SK-N-MC (cell line): ENCODE results near the gene MEDAG.

ENCODE experiments used
- DNase-seq: peaks from one replicate; pipeline ENCODE4 v3.0.0-alpha.2; 2011; ENCODE audit warnings: low read depth, low spot score
- H3K27ac ChIP-seq: fragments of 200-600 bp; sonication (generic); 2 replicates; pipeline ENCODE4 v1.5.1; 2016; ENCODE audit warnings: mixed run types
- H3K36me3 ChIP-seq: fragments of 200-600 bp; sonication (generic); 2 replicates; pipeline ENCODE4 v1.6.1; 2017; ENCODE audit warnings: antibody characterized with exemption, low read length, mixed read lengths; ENCODE audit not compliant: insufficient read depth
- H3K4me3 ChIP-seq: fragments of 200-600 bp; sonication (generic); 2 replicates; pipeline ENCODE4 v1.5.1; 2016
- H3K9ac ChIP-seq: fragments of 200-600 bp; sonication (generic); 2 replicates; pipeline ENCODE4 v1.8.0; 2017; ENCODE audit warnings: mixed run types, mixed read lengths; ENCODE audit not compliant: insufficient read length
- H3K9me3 ChIP-seq: fragments of 200-600 bp; sonication (generic); 2 replicates; pipeline ENCODE4 v1.6.1; 2017; ENCODE audit warnings: low read depth, mild to moderate bottlenecking, antibody characterized with exemption, low read length, moderate library complexity, mixed read lengths
- EZH2 ChIP-seq: fragments of 200-600 bp; sonication (generic); IDR thresholded peaks from one replicate; pipeline ENCODE4 v1.6.1; 2017; ENCODE audit warnings: antibody characterized with exemption
- FOXP2 ChIP-seq: optimal IDR thresholded peaks from 2 replicates; pipeline ENCODE3; 2011; ENCODE audit warnings: mild to moderate bottlenecking, moderate library complexity; ENCODE audit not compliant: insufficient read depth; ENCODE audit errors: extremely low read length, control extremely low read depth
- POLR2AphosphoS5 ChIP-seq: IDR thresholded peaks from 2 replicates; pipeline ENCODE4 v1.6.1; 2012; ENCODE audit warnings: mild to moderate bottlenecking, low read depth, low read length, borderline replicate concordance

Gene MEDAG

DNA sequence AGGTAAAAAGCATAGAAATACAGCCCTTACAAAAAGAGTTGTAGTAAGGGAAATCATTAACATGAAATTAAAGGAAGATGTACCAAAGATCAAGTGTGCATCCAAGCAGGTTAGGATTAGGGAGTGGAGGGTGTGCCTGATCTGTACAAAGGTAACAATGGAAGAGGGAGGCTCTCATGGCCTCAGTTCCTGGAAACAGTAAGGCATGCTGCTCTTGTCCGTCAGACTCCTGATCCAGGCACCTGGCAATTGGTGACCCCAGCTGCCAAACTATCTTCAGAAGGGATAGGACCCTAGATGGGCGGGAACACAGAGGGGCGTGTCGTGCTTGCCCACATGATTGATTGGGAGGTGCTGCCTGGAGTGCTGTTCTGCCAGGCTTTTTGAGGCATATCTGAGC, 30.9 kb downstream of the MEDAG start:
- Histone ChIP-seq H3K9ac (no peak overlapping the region), H3K36me3 (no peaks in the 10 kb centered on the region), H3K27ac (no peak overlapping the region), H3K9me3 (no peaks in the 10 kb centered on the region), H3K4me3 (no peak overlapping the region)
- TF ChIP-seq FOXP2 = no peak
- TF ChIP-seq EZH2 = no peak
- no peak for TF ChIP-seq POLR2AphosphoS5
- DNase-seq = no peak

DNA sequence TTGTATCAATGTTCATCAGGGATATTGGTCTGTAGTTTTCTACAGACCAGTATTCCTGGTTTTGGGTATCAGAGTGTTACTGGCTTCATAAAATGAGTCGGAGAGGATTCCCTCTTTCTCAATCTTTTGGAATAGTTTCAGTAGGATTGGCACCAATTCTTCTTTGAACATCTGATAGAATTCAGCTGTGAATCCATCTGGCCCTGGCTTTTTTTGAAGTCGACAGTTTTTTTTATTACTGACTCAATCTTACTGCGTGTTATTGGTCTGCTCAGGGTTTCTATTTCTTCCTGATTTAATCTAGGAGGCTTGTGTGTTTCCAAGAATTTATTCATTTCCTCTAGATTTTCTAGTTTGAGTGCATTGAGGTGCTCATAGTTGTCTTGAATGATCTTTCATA, 37.8 kb downstream of the MEDAG start:
- no peaks in the 10 kb centered on the region for H3K9me3 ChIP-seq
- H3K27ac ChIP-seq = no peak overlapping the region
- no peaks in the 10 kb centered on the region for H3K36me3 ChIP-seq
- no peak overlapping the region for H3K4me3 ChIP-seq
- no peak overlapping the region for H3K9ac ChIP-seq
- DNase-seq = no peak
- TF ChIP-seq EZH2 = no peak
- no peak for TF ChIP-seq FOXP2
- no peak for TF ChIP-seq POLR2AphosphoS5

DNA sequence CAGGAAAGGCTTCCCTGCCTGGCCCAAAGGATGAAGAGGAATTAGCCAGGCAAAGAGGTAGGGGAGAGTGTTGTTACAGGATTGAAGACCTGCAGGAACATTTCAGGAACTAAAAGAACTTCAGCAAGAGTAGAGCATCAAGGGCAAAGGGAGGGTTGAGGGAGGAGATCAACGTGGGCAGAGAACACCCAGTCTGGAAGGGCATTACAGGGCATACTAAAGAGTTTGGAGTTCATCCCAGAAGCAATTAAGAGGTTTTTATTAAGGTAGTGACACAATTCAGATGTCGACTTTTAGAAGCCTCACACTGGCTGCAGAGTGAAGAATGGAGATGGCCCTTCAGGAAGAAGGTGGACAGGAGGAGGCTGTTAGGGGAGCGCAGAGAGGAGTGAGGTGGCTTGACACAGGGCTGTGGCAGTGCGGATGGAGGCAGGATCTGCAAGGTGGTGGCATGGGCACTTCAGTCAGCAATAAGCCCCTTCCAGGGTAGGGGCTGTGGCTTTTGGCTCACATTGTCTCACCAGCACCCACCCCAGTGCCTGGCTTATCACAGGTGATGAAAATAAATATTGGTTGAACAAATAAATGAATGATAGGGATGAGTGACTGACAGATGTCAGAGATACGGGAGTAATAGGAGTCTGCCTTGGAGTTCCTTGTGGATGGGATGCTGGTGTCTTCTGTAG, 51.3 kb downstream of the MEDAG start:
- Histone ChIP-seq H3K9me3 (no peaks in the 10 kb centered on the region; the same call in 1 of the 2 replicates), H3K27ac (no peak overlapping the region), H3K9ac (no peak overlapping the region), H3K4me3 (no peak overlapping the region), H3K36me3 (no peaks in the 10 kb centered on the region)
- no peak for DNase-seq
- TF ChIP-seq EZH2 = no peak
- TF ChIP-seq FOXP2 = no peak
- TF ChIP-seq POLR2AphosphoS5 = no peak

DNA sequence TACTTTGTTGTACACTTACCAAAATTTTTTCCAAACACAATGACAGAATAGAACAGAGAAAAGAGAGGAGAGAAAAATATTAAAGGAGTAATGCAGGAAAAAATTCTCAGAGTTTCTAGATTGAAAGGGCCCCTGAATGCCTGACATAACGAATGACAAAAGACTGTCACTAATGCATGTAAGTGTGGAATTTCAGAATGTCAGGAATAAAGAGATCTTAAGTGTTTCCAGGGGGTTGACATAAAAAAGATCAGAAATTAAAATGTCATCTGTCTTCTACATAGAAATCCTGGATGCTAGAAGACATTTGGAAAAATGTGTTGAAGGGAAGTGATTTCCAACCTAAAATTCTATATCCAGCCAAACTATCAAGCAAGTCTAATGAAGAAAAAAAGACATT, 53.6 kb downstream of the MEDAG start:
- H3K9me3 ChIP-seq = no peaks in the 10 kb centered on the region; the same call in 1 of the 2 replicates
- no peak overlapping the region for H3K9ac ChIP-seq
- no peak for DNase-seq
- H3K4me3 ChIP-seq = no peak overlapping the region
- TF ChIP-seq FOXP2 (no peak), EZH2 (no peak), POLR2AphosphoS5 (no peak)
- H3K36me3 ChIP-seq = no peaks in the 10 kb centered on the region
- no peak overlapping the region for H3K27ac ChIP-seq

DNA sequence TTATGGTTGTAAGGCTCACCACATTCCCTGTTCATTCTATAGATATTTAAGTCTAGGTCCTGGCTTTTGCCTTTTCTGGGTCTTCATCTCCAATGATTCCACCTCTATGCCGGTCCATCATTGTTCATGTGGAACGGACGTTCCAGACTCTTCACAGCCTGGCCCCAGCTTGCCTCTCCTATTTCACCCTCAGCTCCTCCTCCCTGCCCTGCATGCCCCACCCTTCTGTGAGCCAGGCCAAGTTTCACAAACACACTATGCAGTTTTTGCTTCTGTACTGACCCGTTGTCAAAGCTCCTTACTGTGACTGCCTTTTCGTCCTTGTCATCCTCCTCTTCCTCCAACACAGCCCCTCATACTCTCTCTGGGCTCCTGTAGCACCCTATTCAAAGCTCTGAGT, 57.7 kb downstream of the MEDAG start:
- DNase-seq = no peak
- no peaks in the 10 kb centered on the region for H3K36me3 ChIP-seq
- no peak overlapping the region for H3K27ac ChIP-seq
- H3K4me3 ChIP-seq = no peak overlapping the region
- H3K9ac ChIP-seq = no peak overlapping the region
- no peaks in the 10 kb centered on the region; the same call in 1 of the 2 replicates for H3K9me3 ChIP-seq
- TF ChIP-seq EZH2 = no peak
- TF ChIP-seq POLR2AphosphoS5 = no peak
- TF ChIP-seq FOXP2 = no peak

DNA sequence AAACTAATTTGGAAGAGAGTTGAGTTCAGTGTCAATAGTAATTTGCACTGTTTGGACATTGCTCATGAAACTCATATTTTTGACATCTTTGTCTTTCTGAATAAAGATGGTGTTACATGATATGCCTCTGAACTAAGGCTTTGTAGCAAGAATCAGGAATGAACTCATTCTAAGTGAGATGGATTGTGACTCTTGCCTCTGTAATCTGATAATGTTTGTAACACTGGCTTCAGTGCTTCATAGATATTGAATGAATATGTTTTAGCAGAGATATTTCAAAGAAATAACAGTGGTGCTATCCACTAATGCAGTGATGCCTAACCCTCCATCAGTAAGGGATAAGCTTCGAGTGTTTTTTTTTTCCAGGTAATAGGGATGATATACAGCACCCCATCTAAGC, 59.3 kb downstream of the MEDAG start:
- H3K9ac ChIP-seq = no peak overlapping the region
- H3K27ac ChIP-seq = no peak overlapping the region
- no peak for DNase-seq
- TF ChIP-seq FOXP2 = no peak
- TF ChIP-seq EZH2 = no peak
- no peak for TF ChIP-seq POLR2AphosphoS5
- H3K4me3 ChIP-seq = no peak overlapping the region
- H3K36me3 ChIP-seq = no peaks in the 10 kb centered on the region
- no peaks in the 10 kb centered on the region for H3K9me3 ChIP-seq

DNA sequence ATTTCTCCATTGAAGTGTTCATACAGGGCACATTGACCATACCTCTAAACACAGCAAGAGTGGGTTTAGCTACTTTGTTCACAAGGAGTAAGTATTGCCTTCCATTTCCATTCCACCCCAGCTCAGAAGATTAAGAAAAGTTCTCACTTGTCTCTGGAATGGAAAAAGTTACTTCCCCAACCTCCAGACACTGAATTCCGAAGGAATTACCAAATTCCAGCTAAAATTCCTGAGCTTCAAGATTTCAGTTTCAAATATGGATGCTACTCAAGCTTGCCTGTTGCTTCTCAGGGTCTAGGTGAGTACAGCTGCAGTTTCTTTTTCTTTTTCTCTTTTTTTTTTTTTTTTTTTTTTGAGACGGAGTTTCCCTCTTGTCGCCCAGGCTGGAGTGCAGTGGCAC, 60.0 kb downstream of the MEDAG start:
- Histone ChIP-seq H3K36me3 (no peaks in the 10 kb centered on the region), H3K27ac (no peak overlapping the region), H3K9ac (no peak overlapping the region), H3K4me3 (no peak overlapping the region), H3K9me3 (no peaks in the 10 kb centered on the region)
- no peak for TF ChIP-seq EZH2
- TF ChIP-seq FOXP2 = no peak
- no peak for TF ChIP-seq POLR2AphosphoS5
- no peak for DNase-seq

DNA sequence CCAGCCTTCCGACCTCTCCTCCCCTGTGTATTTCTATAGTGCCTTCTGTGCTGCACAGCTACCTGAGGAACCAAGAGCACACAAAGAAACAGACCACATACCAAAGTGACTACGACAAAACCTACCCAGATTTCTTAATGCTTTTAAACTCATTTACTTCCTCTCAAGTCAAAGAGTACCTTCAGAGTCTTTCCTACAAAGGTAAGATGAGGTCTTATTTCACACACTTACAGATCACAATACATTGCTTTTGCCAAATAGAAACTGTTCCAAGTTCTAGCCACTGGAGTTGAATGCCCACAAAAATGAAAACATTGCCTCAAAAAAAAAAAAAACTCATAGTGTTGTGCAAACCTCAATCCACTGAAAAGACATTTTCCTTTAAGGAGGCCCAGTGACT, 62.8 kb downstream of the MEDAG start:
- no peak overlapping the region for H3K9ac ChIP-seq
- H3K4me3 ChIP-seq = no peak overlapping the region
- TF ChIP-seq EZH2 = no peak
- no peak for TF ChIP-seq POLR2AphosphoS5
- TF ChIP-seq FOXP2 = no peak
- H3K9me3 ChIP-seq = no peaks in the 10 kb centered on the region
- no peak overlapping the region for H3K27ac ChIP-seq
- H3K36me3 ChIP-seq = no peaks in the 10 kb centered on the region
- DNase-seq = no peak

DNA sequence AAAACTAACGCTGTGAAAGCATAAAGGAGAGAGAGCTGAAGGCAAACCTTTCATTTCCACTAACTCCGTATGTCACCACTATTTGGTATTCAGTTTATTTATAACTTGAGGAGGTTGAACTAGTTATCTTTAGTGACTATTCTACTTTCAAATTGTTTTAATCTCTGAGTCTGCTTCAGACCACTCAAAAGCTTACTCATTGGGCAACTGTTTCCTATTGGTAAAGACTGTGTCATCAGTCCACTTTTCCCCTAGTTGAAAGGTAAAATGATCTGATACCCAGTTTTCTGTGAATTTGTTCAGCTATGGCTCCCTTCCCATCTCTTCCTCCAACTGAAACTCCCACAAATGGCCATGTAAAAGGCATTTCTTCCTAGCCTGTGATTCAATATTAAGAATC, 65.5 kb downstream of the MEDAG start:
- H3K9ac ChIP-seq = no peak overlapping the region
- H3K36me3 ChIP-seq = no peaks in the 10 kb centered on the region
- no peaks in the 10 kb centered on the region for H3K9me3 ChIP-seq
- TF ChIP-seq FOXP2 = no peak
- no peak for TF ChIP-seq POLR2AphosphoS5
- TF ChIP-seq EZH2 = no peak
- H3K27ac ChIP-seq = no peak overlapping the region
- no peak overlapping the region for H3K4me3 ChIP-seq
- no peak for DNase-seq
